IMR-90 (cell line): ENCODE data around the gene GAS2L2. TPM values are rescaled to one million over a fixed set of nuclear protein-coding genes. Genes with fewer than 3 reads are reported as not detected.

ENCODE experiments used
- ATAC-seq: fragments of 200-7000 bp; cut with Tn5 transposase; 2 replicates; pipeline ENCODE4 v1.9.1; 2020; ENCODE audit warnings: low read depth, mild to moderate bottlenecking, moderate library complexity
- BruUV-seq: library from RNA; stranded (reverse); fragments of 400-500 nt; replicated peaks from 2 replicates; lab custom pipeline; 2021; lab: Mats Ljungman, UMichigan
- CTCF ChIA-PET: fragments of 300-600 bp; formaldehyde crosslinking; extraction: SDS; loops from one replicate; lab custom pipeline; 2021; ENCODE audit warnings: antibody characterized with exemption; lab: Yijun Ruan, JAX
- POLR2A ChIA-PET: fragments of 300-600 bp; sonication (Branson Sonifier 250); formaldehyde crosslinking; loops from one replicate; lab custom pipeline; 2022; ENCODE audit warnings: antibody characterized with exemption; ENCODE audit not compliant: unreplicated experiment; lab: Charles Lee
- DNase-seq: peaks from one replicate; pipeline ENCODE4 v3.0.0; 2013
- H2AFZ ChIP-seq: replicated peaks from 2 replicates; pipeline ENCODE3; 2013; ENCODE audit warnings: low read length, mild to moderate bottlenecking; ENCODE audit not compliant: poor library complexity
- H2AK5ac ChIP-seq: 2 replicates; pipeline ENCODE4 v1.6.1; 2013; ENCODE audit warnings: low read depth, low read length, inconsistent platforms
- H2AK9ac ChIP-seq: replicated peaks from 2 replicates; pipeline ENCODE3; 2013; ENCODE audit warnings: mild to moderate bottlenecking, low read depth, low read length, moderate library complexity; ENCODE audit not compliant: poor library complexity
- H2BK120ac ChIP-seq: 2 replicates; pipeline ENCODE4 v1.6.1; 2013; ENCODE audit warnings: low read depth, low read length, inconsistent platforms
- H2BK15ac ChIP-seq: 3 replicates; pipeline ENCODE4 v1.6.1; 2013; ENCODE audit warnings: low read depth, low read length, inconsistent platforms
- H2BK20ac ChIP-seq: 2 replicates; pipeline ENCODE4 v1.6.1; 2013; ENCODE audit warnings: low read depth, mild to moderate bottlenecking, inconsistent platforms, low read length, moderate library complexity
- H2BK5ac ChIP-seq: 2 replicates; pipeline ENCODE4 v1.6.1; 2013; ENCODE audit warnings: mild to moderate bottlenecking, low read depth, low read length, inconsistent platforms; ENCODE audit not compliant: poor library complexity, severe bottlenecking
- H3K14ac ChIP-seq: replicated peaks from 2 replicates; pipeline ENCODE4 v1.6.1; 2013; ENCODE audit warnings: low read depth, low read length, inconsistent platforms
- H3K18ac ChIP-seq: 2 replicates; pipeline ENCODE4 v1.6.1; 2013; ENCODE audit warnings: low read depth, low read length, control low read depth
- H3K23ac ChIP-seq: 2 replicates; pipeline ENCODE4 v1.6.1; 2013; ENCODE audit warnings: low read depth, low read length, inconsistent platforms
- H3K27ac ChIP-seq: 2 replicates; pipeline ENCODE4 v1.5.1; 2013; ENCODE audit warnings: mild to moderate bottlenecking, control low read depth, low read length; ENCODE audit not compliant: insufficient read depth
- H3K27me3 ChIP-seq: 2 replicates; pipeline ENCODE4 v1.6.1; 2013; ENCODE audit warnings: low read length; ENCODE audit not compliant: control insufficient read depth, insufficient read depth
- H3K36me3 ChIP-seq: 2 replicates; pipeline ENCODE4 v1.6.1; 2013; ENCODE audit warnings: low read length, mixed read lengths; ENCODE audit not compliant: control insufficient read depth, insufficient read depth
- H3K4ac ChIP-seq: 2 replicates; pipeline ENCODE4 v1.6.1; 2013; ENCODE audit warnings: low read depth, low read length, inconsistent platforms
- H3K4me1 ChIP-seq: 2 replicates; pipeline ENCODE4 v1.6.1; 2013; ENCODE audit warnings: low read length, mixed read lengths; ENCODE audit not compliant: control insufficient read depth, insufficient read depth
- H3K4me2 ChIP-seq: 2 replicates; pipeline ENCODE4 v1.6.1; 2013; ENCODE audit warnings: low read depth, mild to moderate bottlenecking, control low read depth, low read length, moderate library complexity
- H3K4me3 ChIP-seq: 2 replicates; pipeline ENCODE4 v1.5.1; 2013; ENCODE audit warnings: low read depth, mild to moderate bottlenecking, control low read depth, low read length, moderate library complexity; ENCODE audit not compliant: insufficient read depth
- H3K56ac ChIP-seq: 2 replicates; pipeline ENCODE4 v1.6.1; 2013; ENCODE audit warnings: low read length, inconsistent platforms; ENCODE audit not compliant: insufficient read depth; ENCODE audit errors: extremely low read depth
- H3K79me1 ChIP-seq, 2 experiments: 2 replicates each; pipeline ENCODE4 v1.6.1; 2013; ENCODE audit warnings: low read length in 2 of 2, inconsistent platforms in 1 of 2, low read depth in 1 of 2
- H3K9ac ChIP-seq: 2 replicates; pipeline ENCODE4 v1.6.1; 2013; ENCODE audit warnings: low read depth, low read length, control low read depth
- H3K9me1 ChIP-seq: 2 replicates; pipeline ENCODE4 v1.6.1; 2013; ENCODE audit warnings: low read length, inconsistent platforms; ENCODE audit not compliant: insufficient read depth
- H3K9me3 ChIP-seq: 2 replicates; pipeline ENCODE4 v1.6.1; 2013; ENCODE audit warnings: low read length; ENCODE audit not compliant: control insufficient read depth, insufficient read depth
- H4K20me1 ChIP-seq: 2 replicates; pipeline ENCODE4 v1.6.1; 2013; ENCODE audit warnings: low read length, inconsistent platforms; ENCODE audit not compliant: insufficient read depth
- H4K5ac ChIP-seq: 2 replicates; pipeline ENCODE4 v1.6.1; 2013; ENCODE audit warnings: mild to moderate bottlenecking, low read depth, low read length, control low read depth
- H4K8ac ChIP-seq, 2 experiments: 2 replicates each; pipeline ENCODE4 v1.6.1; 2013; ENCODE audit warnings: low read depth in 2 of 2, low read length in 2 of 2, control low read depth in 1 of 2, inconsistent platforms in 1 of 2
- H4K91ac ChIP-seq: 2 replicates; pipeline ENCODE4 v1.6.1; 2013; ENCODE audit warnings: low read depth, low read length, inconsistent platforms; ENCODE audit not compliant: insufficient read depth
- BHLHE40 ChIP-seq: fragments of 150-350 bp; IDR thresholded peaks from 2 replicates; pipeline ENCODE4 v1.6.1; 2016; ENCODE audit warnings: mild to moderate bottlenecking, low read depth, low read length
- CEBPB ChIP-seq: IDR thresholded peaks from 2 replicates; pipeline ENCODE4 v1.6.1; 2012; ENCODE audit warnings: low read depth, low read length, improper control_type of control experiment
- CHD1 ChIP-seq: IDR thresholded peaks from 2 replicates; pipeline ENCODE4 v1.6.1; 2012; ENCODE audit warnings: low read depth, low read length, improper control_type of control experiment
- FOS ChIP-seq: fragments of 150-350 bp; IDR thresholded peaks from 2 replicates; pipeline ENCODE4 v1.6.1; 2016; ENCODE audit warnings: low read depth, low read length
- MAFK ChIP-seq: IDR thresholded peaks from 2 replicates; pipeline ENCODE4 v1.6.1; 2012; ENCODE audit warnings: low read depth, low read length, improper control_type of control experiment
- MXI1 ChIP-seq: IDR thresholded peaks from 2 replicates; pipeline ENCODE4 v1.6.1; 2012; ENCODE audit warnings: low read depth, mild to moderate bottlenecking, low read length, moderate library complexity, borderline replicate concordance
- NFE2L2 ChIP-seq: fragments of 150-350 bp; IDR thresholded peaks from 2 replicates; pipeline ENCODE4 v1.6.1; 2016; ENCODE audit warnings: low read depth, mild to moderate bottlenecking, low read length
- POLR2A ChIP-seq: IDR thresholded peaks from 2 replicates; pipeline ENCODE4 v1.6.1; 2012; ENCODE audit warnings: mild to moderate bottlenecking, low read depth, low read length
- RAD21 ChIP-seq: IDR thresholded peaks from 2 replicates; pipeline ENCODE4 v1.6.1; 2012; ENCODE audit warnings: low read length, improper control_type of control experiment
- RCOR1 ChIP-seq: IDR thresholded peaks from 2 replicates; pipeline ENCODE4 v1.6.1; 2012; ENCODE audit warnings: mild to moderate bottlenecking, low read length, improper control_type of control experiment; ENCODE audit not compliant: insufficient replicate concordance
- RFX5 ChIP-seq: IDR thresholded peaks from 2 replicates; pipeline ENCODE4 v1.8.0; 2012; ENCODE audit warnings: low read depth, mild to moderate bottlenecking, low read length, moderate library complexity
- WGBS, 2 experiments: methylation state at CpG; one replicate each; pipeline versions ENCODE4 v1.1.5 to v1.1.7; 2013; ENCODE audit warnings: missing lambda C conversion rate in 2 of 2; ENCODE audit not compliant: insufficient read length in 1 of 2; ENCODE audit errors: extremely low coverage in 2 of 2; 5-methylcytosine and 5-hydroxymethylcytosine counted together
- dilution Hi-C: fragments of 300-500 bp; cut with HindIII; formaldehyde crosslinking; loops from one replicate; pipeline ENCODE4 v1.14.3; 2018; ENCODE audit warnings: low sequenced_read_pairs; ENCODE audit not compliant: unreplicated experiment
- in situ Hi-C: fragments of 300-500 bp; cut with MboI; formaldehyde crosslinking; loops from 3 replicates; pipeline ENCODE4 v1.14.3; 2019; ENCODE audit warnings: low sequenced_read_pairs, inconsistent platforms, mixed read lengths
- intact Hi-C: fragments of 100-400 bp; cut with micrococcal nuclease; formaldehyde crosslinking; loops from 2 replicates; pipeline ENCODE4 v1.10.0; 2022
- polyA plus RNA-seq, 3 experiments: library from polyadenylated mRNA; depleted of rRNA; stranded (reverse); fragments of >200 nt; gene quantifications; 2 replicates each; pipeline ENCODE4 v1.2.3, GENCODE V29; 2012; ENCODE audit warnings: low replicate concordance in 1 of 3
- total RNA-seq: library from RNA; depleted of rRNA; stranded (reverse); fragments of >200 nt; gene quantifications from 2 replicates; pipeline ENCODE4 v1.2.3, GENCODE V29; 2012
- TF ChIP-seq, protein P1 (sequence below): fragments of 150-350 bp; IDR thresholded peaks from 2 replicates; pipeline ENCODE4 v1.6.1; 2017; ENCODE audit warnings: mild to moderate bottlenecking, antibody characterized with exemption, low read length, low read depth
- TF ChIP-seq, protein P2 (sequence below): fragments of 150-350 bp; IDR thresholded peaks from 2 replicates; pipeline ENCODE4 v1.6.1; 2016; ENCODE audit warnings: low read depth, mild to moderate bottlenecking, low read length, moderate library complexity, borderline replicate concordance

The GAS2L2 gene
- total and polyA plus RNA-seq, 2 of the 4 experiments (the other 2 are of a cell fraction) = 0.02 TPM; not detected in 1

DNA sequence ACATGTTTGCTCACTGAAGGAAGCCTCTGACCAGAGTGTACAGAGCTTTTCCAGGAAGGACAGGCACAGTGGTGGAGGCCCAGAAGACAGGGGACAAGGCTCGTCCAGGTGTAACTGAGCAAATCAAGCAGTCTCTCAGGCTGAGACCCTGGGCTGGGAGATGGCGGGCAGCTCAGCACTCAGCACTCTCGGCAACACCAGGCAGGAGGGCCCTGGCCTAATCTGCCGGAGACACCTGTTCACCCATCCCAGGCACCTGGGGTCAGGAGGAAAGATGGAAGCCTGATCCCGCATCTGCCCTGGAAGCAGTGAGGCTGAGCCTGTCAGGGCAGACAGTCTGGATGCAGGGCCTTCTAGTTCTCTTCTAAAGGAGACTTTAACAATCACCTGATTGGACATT, 16.8 kb downstream of the GAS2L2 start:
- Histone ChIP-seq H3K4ac (no peak overlapping the region), H4K20me1 (0 out of 2 replicates have a peak, but pooled peaks cover 9% of the 10 kb centered on the region), H2BK120ac (no peak overlapping the region), H2BK15ac (no peak overlapping the region), H2AK9ac (no peak overlapping the region), H2AFZ (no peak overlapping the region), H3K18ac (no peak overlapping the region), H3K27ac (no peak overlapping the region), H3K56ac (no peak overlapping the region), H3K27me3 (peaks cover 22% of the 10 kb centered on the region), H3K9ac (no peak overlapping the region), H3K23ac (no peak overlapping the region), H3K9me1 (peaks cover 1% of the 10 kb centered on the region; the same call in 1 of the 2 replicates), H3K14ac (no peak overlapping the region), H3K9me3 (no peaks in the 10 kb centered on the region), H4K5ac (no peak overlapping the region), H2AK5ac (no peak overlapping the region), H2BK20ac (no peak overlapping the region), H3K36me3 (no peaks in the 10 kb centered on the region), H3K4me3 (no peak overlapping the region), H2BK5ac (no peak overlapping the region), H4K91ac (no peak overlapping the region), H3K4me2 (no peak overlapping the region), H4K8ac (no peak overlapping the region), H3K4me1 (peaks cover under 1% of the 10 kb centered on the region), H3K79me1 (no peaks in the 10 kb centered on the region)
- in situ Hi-C loops = loop anchor here (25.0 kb wide), 1 partner anchor 374 kb away; the partner anchor contains the start of gene SLFN11
- ChIA-PET POLR2A (no interaction called here), CTCF (interaction anchor here (0.6 kb wide), 1 partner anchor 197 kb away, joined by 3 read pairs; no protein-coding TSS in a partner anchor)
- no peak for TF ChIP-seq MAFK
- no peak for TF ChIP-seq MXI1
- no peak for TF ChIP-seq RFX5
- no peak for TF ChIP-seq POLR2A
- no peak for TF ChIP-seq NFE2L2
- TF ChIP-seq BHLHE40 = no peak
- TF ChIP-seq RAD21 = no peak
- TF ChIP-seq RCOR1 = no peak
- TF ChIP-seq, protein P1, sequence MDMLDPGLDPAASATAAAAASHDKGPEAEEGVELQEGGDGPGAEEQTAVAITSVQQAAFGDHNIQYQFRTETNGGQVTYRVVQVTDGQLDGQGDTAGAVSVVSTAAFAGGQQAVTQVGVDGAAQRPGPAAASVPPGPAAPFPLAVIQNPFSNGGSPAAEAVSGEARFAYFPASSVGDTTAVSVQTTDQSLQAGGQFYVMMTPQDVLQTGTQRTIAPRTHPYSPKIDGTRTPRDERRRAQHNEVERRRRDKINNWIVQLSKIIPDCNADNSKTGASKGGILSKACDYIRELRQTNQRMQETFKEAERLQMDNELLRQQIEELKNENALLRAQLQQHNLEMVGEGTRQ = no peak
- TF ChIP-seq CHD1 = no peak
- TF ChIP-seq CEBPB = no peak
- TF ChIP-seq, protein P2, sequence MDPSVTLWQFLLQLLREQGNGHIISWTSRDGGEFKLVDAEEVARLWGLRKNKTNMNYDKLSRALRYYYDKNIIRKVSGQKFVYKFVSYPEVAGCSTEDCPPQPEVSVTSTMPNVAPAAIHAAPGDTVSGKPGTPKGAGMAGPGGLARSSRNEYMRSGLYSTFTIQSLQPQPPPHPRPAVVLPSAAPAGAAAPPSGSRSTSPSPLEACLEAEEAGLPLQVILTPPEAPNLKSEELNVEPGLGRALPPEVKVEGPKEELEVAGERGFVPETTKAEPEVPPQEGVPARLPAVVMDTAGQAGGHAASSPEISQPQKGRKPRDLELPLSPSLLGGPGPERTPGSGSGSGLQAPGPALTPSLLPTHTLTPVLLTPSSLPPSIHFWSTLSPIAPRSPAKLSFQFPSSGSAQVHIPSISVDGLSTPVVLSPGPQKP = no peak
- no peak for TF ChIP-seq FOS
- DNase-seq (no peak), ATAC-seq (no peak)
- dilution Hi-C loops = no loop called here
- no TSS peak for BruUV-seq
- WGBS, 2 experiments = 93% methylated on average over 3 of the region's 5 CpGs; no CpG with 5 or more reads in 1 of the 2 experiments
- intact Hi-C loops = no loop called here
